GM21390 (cell line): ENCODE data around the gene FHL2.

ENCODE experiments used
- ATAC-seq: cut with Tn5 transposase; IDR thresholded peaks from one replicate; pipeline ENCODE4 v1.9.1; 2021; ENCODE audit not compliant: unreplicated experiment

Gene FHL2

GRCh38 chr2:105380432-105381100 lies 18.3 kb downstream of the FHL2 start:
- no peak for ATAC-seq

- no peak for ATAC-seq
Observed at GRCh38 chr2:105379741-105380186, 19.1 kb downstream of the FHL2 start.

- no peak for ATAC-seq
Observed at GRCh38 chr2:105378921-105379383, 19.9 kb downstream of the FHL2 start.

- ATAC-seq = no peak
Observed at GRCh38 chr2:105378276-105378840, 20.5 kb downstream of the FHL2 start.

GRCh38 chr2:105377871-105378270 lies 21.0 kb downstream of the FHL2 start:
- no peak for ATAC-seq

- ATAC-seq = no peak
Observed at GRCh38 chr2:105376789-105377240, 22.0 kb downstream of the FHL2 start.

- ATAC-seq = no peak
Observed at GRCh38 chr2:105376010-105376409, 22.8 kb downstream of the FHL2 start.

GRCh38 chr2:105375001-105375561 lies 23.8 kb downstream of the FHL2 start:
- ATAC-seq = no peak

GRCh38 chr2:105373895-105374401 lies 24.9 kb downstream of the FHL2 start:
- ATAC-seq = peak; percentile 88

- no peak for ATAC-seq
Observed at GRCh38 chr2:105373344-105373781, 25.5 kb downstream of the FHL2 start.

- no peak for ATAC-seq
Observed at GRCh38 chr2:105371810-105372209, 27.0 kb downstream of the FHL2 start.

GRCh38 chr2:105371156-105371555 lies 27.7 kb downstream of the FHL2 start:
- ATAC-seq = no peak

GRCh38 chr2:105369777-105370690 lies 28.8 kb downstream of the FHL2 start:
- ATAC-seq = peak; percentile 92

- ATAC-seq = no peak
Observed at GRCh38 chr2:105368759-105369408, 30.0 kb downstream of the FHL2 start.

GRCh38 chr2:105365206-105365605 lies 33.6 kb downstream of the FHL2 start:
- no peak for ATAC-seq

- no peak for ATAC-seq
Observed at GRCh38 chr2:105364436-105365139, 34.3 kb downstream of the FHL2 start.

- ATAC-seq = no peak
Observed at GRCh38 chr2:105362862-105363591, 35.8 kb downstream of the FHL2 start.

- ATAC-seq = no peak
Observed at GRCh38 chr2:105361102-105361889, 37.6 kb downstream of the FHL2 start.
